CD14-positive monocyte (primary cell): ENCODE data around the gene TBCC. TPM values are rescaled to one million over a fixed set of nuclear protein-coding genes. Genes with fewer than 3 reads are reported as not detected.
A peak's percentile ranks its signal among the peaks of the same experiment; 100 is the strongest.

ENCODE experiments used
- DNase-seq, 3 donors: peaks; one replicate each; pipeline ENCODE4 v3.0.0-alpha.2; 2011 to 2022
- H2AFZ ChIP-seq: 2 replicates; pipeline ENCODE4 v1.6.0; 2012; ENCODE audit warnings: mild to moderate bottlenecking, low read depth, low read length, inconsistent platforms; ENCODE audit not compliant: insufficient read depth, poor library complexity, severe bottlenecking
- H3K27ac ChIP-seq, 2 donors: 1 replicate in 1 of 2; 2 replicates in 1 of 2; pipeline ENCODE4 v1.5.1; 2012 to 2013; ENCODE audit warnings: low read length in 2 of 2, control low read depth in 1 of 2, inconsistent platforms in 1 of 2, low read depth in 1 of 2, mild to moderate bottlenecking in 1 of 2
- H3K27me3 ChIP-seq, 2 donors: one replicate each; pipeline versions ENCODE4 v1.6.0 to v1.6.1; 2011 to 2013; ENCODE audit warnings: low read length in 2 of 2; ENCODE audit not compliant: control insufficient read depth in 2 of 2, insufficient read depth in 2 of 2
- H3K36me3 ChIP-seq, 2 donors: replicated peaks in 1 of 2; 1 replicate in 1 of 2; 2 replicates in 1 of 2; pipeline versions ENCODE4 v1.5.1 to v1.6.1; 2012 to 2013; ENCODE audit warnings: low read length in 2 of 2, control low read depth in 1 of 2, inconsistent platforms in 1 of 2, mild to moderate bottlenecking in 1 of 2; ENCODE audit not compliant: insufficient read depth in 2 of 2, control insufficient read depth in 1 of 2
- H3K4me1 ChIP-seq, 2 donors: 1 replicate in 1 of 2; 2 replicates in 1 of 2; pipeline versions ENCODE4 v1.5.1 to v1.6.1; 2012 to 2013; ENCODE audit warnings: low read length in 2 of 2, control low read depth in 1 of 2, inconsistent platforms in 1 of 2, mild to moderate bottlenecking in 1 of 2, moderate library complexity in 1 of 2; ENCODE audit not compliant: insufficient read depth in 2 of 2, control insufficient read depth in 1 of 2
- H3K4me2 ChIP-seq: replicated peaks from 2 replicates; pipeline ENCODE3; 2012; ENCODE audit warnings: low read length, moderate library complexity, mild to moderate bottlenecking; ENCODE audit not compliant: poor library complexity, severe bottlenecking; ENCODE audit errors: extremely low read depth
- H3K4me3 ChIP-seq, 3 experiments: fragments of 200-600 bp in 1 of 3; sonication (generic) in 1 of 3; replicated peaks in 1 of 3; 1 replicate in 2 of 3; 2 replicates in 1 of 3; pipeline ENCODE4 v1.5.1; 2011 to 2013; ENCODE audit warnings: low read length in 3 of 3, mild to moderate bottlenecking in 3 of 3, control low read depth in 2 of 3, low read depth in 2 of 3, inconsistent platforms in 1 of 3, moderate library complexity in 1 of 3
- H3K79me2 ChIP-seq: 2 replicates; pipeline ENCODE4 v1.6.0; 2012; ENCODE audit warnings: mild to moderate bottlenecking, control low read depth, inconsistent platforms, low read length, moderate library complexity; ENCODE audit not compliant: insufficient read depth
- H3K9ac ChIP-seq: 2 replicates; pipeline ENCODE4 v1.6.0; 2017; ENCODE audit warnings: low read length, mild to moderate bottlenecking; ENCODE audit not compliant: insufficient read depth, poor library complexity, severe bottlenecking
- H3K9me3 ChIP-seq, 2 donors: replicated peaks in 1 of 2; 1 replicate in 1 of 2; 2 replicates in 1 of 2; pipeline versions ENCODE4 v1.5.1 to v1.6.1; 2012 to 2013; ENCODE audit warnings: low read length in 2 of 2, control low read depth in 1 of 2; ENCODE audit not compliant: control insufficient read depth in 1 of 2, insufficient read depth in 1 of 2
- H4K20me1 ChIP-seq: 2 replicates; pipeline ENCODE4 v1.6.0; 2012; ENCODE audit warnings: mild to moderate bottlenecking, low read length, control low read depth, moderate library complexity; ENCODE audit not compliant: insufficient read depth
- H3K27ac Mint-ChIP-seq, 7 donors: one replicate each; pipeline ENCODE4 v1.8.0; 2020; ENCODE audit warnings: mild to moderate bottlenecking in 7 of 7, mixed read lengths in 7 of 7, moderate library complexity in 6 of 7, inconsistent platforms in 2 of 7
- H3K27me3 Mint-ChIP-seq, 3 donors: one replicate each; pipeline ENCODE4 v1.8.0; 2021 to 2022; ENCODE audit warnings: low read depth in 3 of 3, mild to moderate bottlenecking in 3 of 3, mixed read lengths in 3 of 3, moderate library complexity in 3 of 3, inconsistent platforms in 1 of 3
- H3K36me3 Mint-ChIP-seq, 2 donors: one replicate each; pipeline ENCODE4 v1.8.0; 2020; ENCODE audit warnings: mixed read lengths in 2 of 2, inconsistent platforms in 1 of 2, mild to moderate bottlenecking in 1 of 2
- H3K4me1 Mint-ChIP-seq: one replicate; pipeline ENCODE4 v1.8.0; 2020; ENCODE audit warnings: mild to moderate bottlenecking, mixed read lengths
- H3K4me3 Mint-ChIP-seq, 2 donors: one replicate each; pipeline ENCODE4 v1.8.0; 2020; ENCODE audit warnings: mild to moderate bottlenecking in 2 of 2, mixed read lengths in 2 of 2, moderate library complexity in 1 of 2
- H3K9me3 Mint-ChIP-seq, 7 donors: one replicate each; pipeline ENCODE4 v1.8.0; 2020 to 2022; ENCODE audit warnings: mixed read lengths in 7 of 7, mild to moderate bottlenecking in 6 of 7, moderate library complexity in 6 of 7, inconsistent platforms in 2 of 7
- WGBS: methylation state at CpG from one replicate; pipeline ENCODE4 v1.1.5; 2013; ENCODE audit warnings: missing lambda C conversion rate; ENCODE audit not compliant: insufficient coverage; 5-methylcytosine and 5-hydroxymethylcytosine counted together
- intact Hi-C, 2 donors: fragments of 100-400 bp; cut with micrococcal nuclease; formaldehyde crosslinking; loops; one replicate each; pipeline versions ENCODE4 v1.15.0 to v1.15.1; 2023
- polyA plus RNA-seq, 3 donors: library from polyadenylated mRNA; depleted of rRNA in 1 of 3; unstranded in 2 of 3; stranded (reverse) in 1 of 3; fragments of 300-500 nt in 2 of 3; fragments of >200 nt in 1 of 3; fragmentation: Illumina TruSeq in 2 of 3; gene quantifications; 1 replicate in 2 of 3; 2 replicates in 1 of 3; pipeline ENCODE4 v1.2.3, GENCODE V29; 2012 to 2021
- TF ChIP-seq, protein P1 (sequence below): fragments of 200-600 bp; IDR thresholded peaks from one replicate; pipeline ENCODE4 v1.8.0; 2022; ENCODE audit warnings: antibody characterized with exemption, mild to moderate bottlenecking

The TBCC gene
- polyA plus RNA-seq, 3 donors, result 19.3 to 31.3 (median 30.7) TPM

- peaks cover 0 to 1% (median 0%) of the 10 kb centered on the region in 7 donors for H3K9me3 Mint-ChIP-seq
- intact Hi-C loops, result loop anchor here in 1 of 2 donors (10.0 kb wide), 1 partner anchor 62 kb away; the partner anchor contains the start of gene BICRAL
- H3K9me3 ChIP-seq, result no peaks in the 10 kb centered on the region
- no peaks in the 10 kb centered on the region for H4K20me1 ChIP-seq
- H3K36me3 ChIP-seq, result no peaks in the 10 kb centered on the region
- no peak for DNase-seq
- no peak within 1 kb of the TSS for H3K4me3 Mint-ChIP-seq
- H3K27me3 Mint-ChIP-seq, result peaks cover 2 to 11% (median 6%) of the 10 kb centered on the region in 3 donors
- H3K4me3 ChIP-seq, result no peak within 1 kb of the TSS
- no peaks in the 10 kb centered on the region for H3K27me3 ChIP-seq
- peak within 1 kb of the TSS in 1 of 7 donors; percentile 31 for H3K27ac Mint-ChIP-seq
- whole genome bisulfite sequencing, result 93% methylated on average over 2 of the region's 6 CpGs
- H3K36me3 Mint-ChIP-seq, result no peaks in the 10 kb centered on the region
- TF ChIP-seq, protein P1, sequence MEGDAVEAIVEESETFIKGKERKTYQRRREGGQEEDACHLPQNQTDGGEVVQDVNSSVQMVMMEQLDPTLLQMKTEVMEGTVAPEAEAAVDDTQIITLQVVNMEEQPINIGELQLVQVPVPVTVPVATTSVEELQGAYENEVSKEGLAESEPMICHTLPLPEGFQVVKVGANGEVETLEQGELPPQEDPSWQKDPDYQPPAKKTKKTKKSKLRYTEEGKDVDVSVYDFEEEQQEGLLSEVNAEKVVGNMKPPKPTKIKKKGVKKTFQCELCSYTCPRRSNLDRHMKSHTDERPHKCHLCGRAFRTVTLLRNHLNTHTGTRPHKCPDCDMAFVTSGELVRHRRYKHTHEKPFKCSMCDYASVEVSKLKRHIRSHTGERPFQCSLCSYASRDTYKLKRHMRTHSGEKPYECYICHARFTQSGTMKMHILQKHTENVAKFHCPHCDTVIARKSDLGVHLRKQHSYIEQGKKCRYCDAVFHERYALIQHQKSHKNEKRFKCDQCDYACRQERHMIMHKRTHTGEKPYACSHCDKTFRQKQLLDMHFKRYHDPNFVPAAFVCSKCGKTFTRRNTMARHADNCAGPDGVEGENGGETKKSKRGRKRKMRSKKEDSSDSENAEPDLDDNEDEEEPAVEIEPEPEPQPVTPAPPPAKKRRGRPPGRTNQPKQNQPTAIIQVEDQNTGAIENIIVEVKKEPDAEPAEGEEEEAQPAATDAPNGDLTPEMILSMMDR, result no peak
- no peak within 1 kb of the TSS for H2AFZ ChIP-seq
- H3K4me1 Mint-ChIP-seq, result peaks cover 15% of the 10 kb centered on the region
- H3K79me2 ChIP-seq, result no peaks in the 10 kb centered on the region
- no peak within 1 kb of the TSS for H3K4me2 ChIP-seq
- H3K4me1 ChIP-seq, result peaks cover 5 to 15% of the 10 kb centered on the region in 2 donors
- no peak within 1 kb of the TSS for H3K27ac ChIP-seq
- no peak within 1 kb of the TSS for H3K9ac ChIP-seq
These were observed 23.4 kb downstream of the TBCC start, which contains the start of gene PRPH2 for GRCh38 chr6:42722497-42722896. PRPH2 (minus strand) TSS chr6:42722597; CDS start chr6:42722334, 263 bp downstream.

DNA sequence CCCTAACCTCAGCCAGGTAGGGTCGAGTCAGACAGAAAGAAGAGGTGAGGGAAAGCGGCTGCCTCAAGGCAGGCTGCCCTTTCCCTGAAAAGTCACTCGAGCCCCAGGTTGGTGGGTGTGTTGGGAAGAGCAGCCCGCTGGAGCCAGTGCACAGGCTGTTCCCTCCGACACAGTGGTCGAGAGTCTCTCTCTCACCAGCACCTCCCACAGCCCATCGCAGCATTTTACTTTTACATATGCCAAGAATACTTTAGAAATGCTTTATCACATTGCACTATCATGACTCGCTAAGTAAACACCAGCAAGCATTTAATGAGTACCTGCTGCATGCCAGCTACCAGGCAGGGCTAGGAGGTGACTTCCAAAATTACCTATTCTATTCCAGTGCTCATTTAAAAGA is 25.2 kb downstream of the TBCC start:
- H3K9me3 ChIP-seq, result no peaks in the 10 kb centered on the region
- no peaks in the 10 kb centered on the region for H3K4me1 ChIP-seq
- H2AFZ ChIP-seq, result no peak overlapping the region
- no peaks in the 10 kb centered on the region for H4K20me1 ChIP-seq
- no peak overlapping the region for H3K27ac Mint-ChIP-seq
- H3K4me3 ChIP-seq, result no peak overlapping the region
- no peak for DNase-seq
- TF ChIP-seq, protein P1, result no peak
- H3K27me3 ChIP-seq, result no peaks in the 10 kb centered on the region
- 97% methylated on average over 4 of the region's 8 CpGs for WGBS
- H3K4me1 Mint-ChIP-seq, result no peaks in the 10 kb centered on the region
- H3K36me3 Mint-ChIP-seq, result no peaks in the 10 kb centered on the region
- intact Hi-C loops, result loop anchor here in 1 of 2 donors (10.0 kb wide), 1 partner anchor 64 kb away; the partner anchor contains the start of gene BICRAL
- H3K27ac ChIP-seq, result no peak overlapping the region
- no peaks in the 10 kb centered on the region for H3K36me3 ChIP-seq
- H3K27me3 Mint-ChIP-seq, result peaks cover 4 to 8% (median 4%) of the 10 kb centered on the region in 3 donors
- H3K4me2 ChIP-seq, result no peak overlapping the region
- H3K4me3 Mint-ChIP-seq, result no peak overlapping the region
- H3K79me2 ChIP-seq, result no peaks in the 10 kb centered on the region
- peaks cover 0 to 1% (median 0%) of the 10 kb centered on the region in 7 donors for H3K9me3 Mint-ChIP-seq
- no peak overlapping the region for H3K9ac ChIP-seq
